MCF 10A (cell line): Measurements from ENCODE around the gene INSR. TPM values are rescaled to one million over a fixed set of nuclear protein-coding genes. Genes with fewer than 3 reads are reported as not detected.

ENCODE experiments used
- BruUV-seq: library from RNA; stranded (reverse); fragments of 400-500 nt; replicated peaks from 2 replicates; lab custom pipeline; 2021; lab: Mats Ljungman, UMichigan
- CTCF ChIA-PET: fragments of 300-600 bp; sonication (Branson Sonifier 250); formaldehyde crosslinking; extraction: SDS; loops from one replicate; lab custom pipeline; 2021; ENCODE audit warnings: antibody characterized with exemption, inconsistent platforms; lab: Yijun Ruan, JAX
- POLR2A ChIA-PET: fragments of 300-600, 350-650 bp; sonication (Branson Sonifier 250); formaldehyde crosslinking; extraction: SDS; loops from one replicate; lab custom pipeline; 2020; ENCODE audit warnings: antibody characterized with exemption, inconsistent platforms; lab: Yijun Ruan, JAX
- DNase-seq: peaks from one replicate; pipeline ENCODE4 v3.0.0-alpha.2; 2018; ENCODE audit not compliant: unreplicated experiment
- H3K27ac Mint-ChIP-seq: one replicate; pipeline ENCODE4 v1.8.0; 2022; ENCODE audit warnings: mild to moderate bottlenecking, low read depth, mixed read lengths; ENCODE audit not compliant: unreplicated experiment
- H3K27me3 Mint-ChIP-seq: one replicate; pipeline ENCODE4 v1.8.0; 2022; ENCODE audit warnings: mixed read lengths; ENCODE audit not compliant: insufficient read depth, unreplicated experiment
- H3K36me3 Mint-ChIP-seq: one replicate; pipeline ENCODE4 v1.8.0; 2022; ENCODE audit warnings: mild to moderate bottlenecking, moderate library complexity, mixed read lengths; ENCODE audit not compliant: insufficient read depth, unreplicated experiment
- H3K4me1 Mint-ChIP-seq: one replicate; pipeline ENCODE4 v1.8.0; 2022; ENCODE audit warnings: mixed read lengths; ENCODE audit not compliant: insufficient read depth, unreplicated experiment
- H3K4me3 Mint-ChIP-seq: one replicate; pipeline ENCODE4 v1.8.0; 2022; ENCODE audit warnings: mild to moderate bottlenecking, moderate library complexity, mixed read lengths; ENCODE audit not compliant: unreplicated experiment
- H3K9me3 Mint-ChIP-seq: one replicate; pipeline ENCODE4 v1.8.0; 2022; ENCODE audit warnings: mixed read lengths; ENCODE audit not compliant: unreplicated experiment
- CTCF ChIP-seq: fragments of 200-600 bp; IDR thresholded peaks from one replicate; pipeline ENCODE4 v1.8.0; 2022; ENCODE audit warnings: antibody characterized with exemption, mild to moderate bottlenecking; ENCODE audit not compliant: unreplicated experiment
- intact Hi-C: fragments of 100-400 bp; cut with micrococcal nuclease; formaldehyde crosslinking; loops from 2 replicates; pipeline ENCODE4 v1.14.1; 2022
- total RNA-seq: library from RNA; stranded (reverse); gene quantifications from 2 replicates; pipeline ENCODE4 v1.2.3, GENCODE V29; 2022

Gene INSR
- total RNA-seq, 1 experiment from 2014 or later, result 8.8 TPM

GRCh38 chr19:7337380-7338194, 43.4 kb upstream of the INSR start:
- peaks cover 21% of the 10 kb centered on the region for H3K27me3 Mint-ChIP-seq
- H3K27ac Mint-ChIP-seq, result no peak overlapping the region
- H3K9me3 Mint-ChIP-seq, result no peaks in the 10 kb centered on the region
- H3K4me3 Mint-ChIP-seq, result no peak overlapping the region
- ChIA-PET CTCF (interaction anchor here (1.5 to 1.6 kb wide), 3 partner anchors 17 to 235 kb away, joined by 3 to 6 read pairs (median 5); no protein-coding TSS in a partner anchor), POLR2A (no interaction called here)
- BruUV-seq, result no TSS peak
- no peaks in the 10 kb centered on the region for H3K4me1 Mint-ChIP-seq
- no peak for TF ChIP-seq CTCF
- intact Hi-C loops, result no loop called here
- DNase-seq, result no peak
- no peaks in the 10 kb centered on the region for H3K36me3 Mint-ChIP-seq

GRCh38 chr19:7336321-7336973, 42.2 kb upstream of the INSR start:
- no peaks in the 10 kb centered on the region for H3K9me3 Mint-ChIP-seq
- POLR2A ChIA-PET, result no interaction called here
- H3K27me3 Mint-ChIP-seq, result peaks cover 21% of the 10 kb centered on the region
- H3K4me3 Mint-ChIP-seq, result no peak overlapping the region
- no TSS peak for BruUV-seq
- intact Hi-C loops, result no loop called here
- no peaks in the 10 kb centered on the region for H3K36me3 Mint-ChIP-seq
- CTCF ChIA-PET, result interaction anchor here (0.5 to 1.6 kb wide), 5 partner anchors 15 to 592 kb away, joined by 3 to 6 read pairs (median 3); no protein-coding TSS in a partner anchor
- H3K27ac Mint-ChIP-seq, result no peak overlapping the region
- no peaks in the 10 kb centered on the region for H3K4me1 Mint-ChIP-seq
- DNase-seq, result no peak
- no peak for TF ChIP-seq CTCF

GRCh38 chr19:7333198-7334118, 39.2 kb upstream of the INSR start:
- Mint-ChIP-seq H3K9me3 (no peaks in the 10 kb centered on the region), H3K4me1 (no peaks in the 10 kb centered on the region), H3K36me3 (no peaks in the 10 kb centered on the region), H3K27ac (no peak overlapping the region), H3K27me3 (peaks cover 9% of the 10 kb centered on the region), H3K4me3 (no peak overlapping the region)
- intact Hi-C loops, result no loop called here
- DNase-seq, result peak; percentile 25
- CTCF ChIA-PET, result interaction anchor here (0.7 to 1.5 kb wide), 3 partner anchors 21 to 225 kb away, joined by 3 to 4 read pairs (median 4); no protein-coding TSS in a partner anchor
- BruUV-seq, result no TSS peak
- no peak for TF ChIP-seq CTCF
- POLR2A ChIA-PET, result interaction anchor here (0.7 kb wide), 1 partner anchor 67 kb away, joined by 7 read pairs; no protein-coding TSS in a partner anchor
